GM12875 (cell line): Measurements from ENCODE around the gene SETBP1.

Experiments used
- H3K4me3 ChIP-seq: one replicate; pipeline ENCODE4 v1.5.1; 2011; ENCODE audit warnings: low read depth, low read length, control low read depth
- TF ChIP-seq, protein P1 (sequence below): IDR thresholded peaks from 2 replicates; pipeline ENCODE4 v1.5.1; 2011; ENCODE audit warnings: low read depth, mild to moderate bottlenecking, control low read depth, inconsistent platforms, low read length, moderate library complexity, borderline replicate concordance; ENCODE audit not compliant: insufficient read depth

The SETBP1 gene

DNA sequence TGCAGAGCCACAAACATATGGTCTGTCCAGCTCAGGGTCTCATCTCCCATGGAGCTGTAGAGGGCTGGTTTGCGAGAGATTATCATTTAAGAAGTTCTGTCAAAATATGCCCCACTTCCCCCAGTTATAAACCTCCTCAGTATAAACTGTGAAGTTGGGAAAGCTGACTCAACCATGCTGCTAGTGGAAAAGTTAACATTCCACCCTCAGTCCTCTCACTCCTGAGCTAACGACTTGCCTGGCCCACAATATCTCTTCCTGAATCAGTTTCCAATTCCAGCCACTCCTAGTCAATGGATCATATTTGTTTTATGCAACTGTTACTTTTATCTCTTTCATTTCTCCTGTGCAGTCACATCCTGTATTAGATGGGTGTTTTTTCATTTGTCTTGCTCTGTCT lies 326.2 kb downstream of the SETBP1 start:
- TF ChIP-seq, protein P1, sequence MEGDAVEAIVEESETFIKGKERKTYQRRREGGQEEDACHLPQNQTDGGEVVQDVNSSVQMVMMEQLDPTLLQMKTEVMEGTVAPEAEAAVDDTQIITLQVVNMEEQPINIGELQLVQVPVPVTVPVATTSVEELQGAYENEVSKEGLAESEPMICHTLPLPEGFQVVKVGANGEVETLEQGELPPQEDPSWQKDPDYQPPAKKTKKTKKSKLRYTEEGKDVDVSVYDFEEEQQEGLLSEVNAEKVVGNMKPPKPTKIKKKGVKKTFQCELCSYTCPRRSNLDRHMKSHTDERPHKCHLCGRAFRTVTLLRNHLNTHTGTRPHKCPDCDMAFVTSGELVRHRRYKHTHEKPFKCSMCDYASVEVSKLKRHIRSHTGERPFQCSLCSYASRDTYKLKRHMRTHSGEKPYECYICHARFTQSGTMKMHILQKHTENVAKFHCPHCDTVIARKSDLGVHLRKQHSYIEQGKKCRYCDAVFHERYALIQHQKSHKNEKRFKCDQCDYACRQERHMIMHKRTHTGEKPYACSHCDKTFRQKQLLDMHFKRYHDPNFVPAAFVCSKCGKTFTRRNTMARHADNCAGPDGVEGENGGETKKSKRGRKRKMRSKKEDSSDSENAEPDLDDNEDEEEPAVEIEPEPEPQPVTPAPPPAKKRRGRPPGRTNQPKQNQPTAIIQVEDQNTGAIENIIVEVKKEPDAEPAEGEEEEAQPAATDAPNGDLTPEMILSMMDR, result no peak
- no peak overlapping the region for H3K4me3 ChIP-seq

DNA sequence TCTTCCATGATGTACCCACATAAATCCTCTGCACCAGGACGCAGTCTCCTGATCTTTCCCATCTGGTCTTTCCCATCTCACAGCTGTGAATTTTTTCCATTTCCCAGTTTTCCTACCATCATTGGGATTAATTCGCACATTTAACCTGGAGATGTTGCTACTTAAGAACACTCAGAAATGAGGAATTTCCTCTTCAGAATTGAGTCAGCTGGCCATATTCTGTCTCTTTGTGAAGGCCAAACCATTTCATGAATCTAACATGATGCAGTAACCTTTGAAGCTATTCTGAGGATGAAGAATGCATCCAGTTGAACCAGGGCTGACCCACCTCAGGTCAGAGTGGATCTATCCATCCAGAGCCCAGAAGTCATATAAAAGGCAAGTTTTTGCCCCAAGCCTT lies 326.8 kb downstream of the SETBP1 start:
- TF ChIP-seq, protein P1, result no peak
- no peak overlapping the region for H3K4me3 ChIP-seq

DNA sequence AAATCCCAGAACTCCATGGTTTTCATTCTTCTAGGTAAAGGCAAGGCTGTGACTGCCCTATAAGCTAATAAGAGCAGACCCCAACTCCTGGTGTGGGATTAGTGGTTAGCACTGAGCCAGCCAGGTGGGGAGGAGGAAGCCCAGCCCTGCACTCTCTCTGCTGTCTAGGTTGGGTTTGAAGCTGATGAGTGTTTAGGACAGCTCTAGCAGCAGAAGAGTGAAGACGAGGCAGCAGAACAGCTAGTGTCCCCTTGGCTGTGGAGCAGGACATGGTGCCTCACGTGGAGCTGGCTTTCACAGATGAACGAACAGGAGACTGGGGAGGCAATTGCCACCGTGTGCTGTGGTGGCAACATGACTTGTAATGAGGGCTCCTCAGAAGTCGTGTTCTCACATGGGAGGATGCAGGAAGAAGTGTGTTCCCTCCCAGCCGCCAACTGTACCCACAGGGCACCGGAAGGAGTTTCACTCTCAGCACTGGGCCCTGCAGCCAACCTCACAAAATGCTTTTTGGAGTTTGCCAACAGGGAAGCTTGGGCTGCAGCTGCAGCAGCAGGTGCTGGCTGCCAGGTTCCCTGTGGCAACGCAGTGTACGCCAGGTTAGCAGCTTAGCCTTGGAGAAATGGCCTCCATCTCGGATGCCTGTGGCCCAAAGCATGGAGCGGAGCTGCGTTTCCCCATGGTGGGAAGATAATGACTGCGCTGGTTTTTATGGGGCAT lies 328.2 kb downstream of the SETBP1 start:
- TF ChIP-seq, protein P1, result no peak
- no peak overlapping the region for H3K4me3 ChIP-seq

DNA sequence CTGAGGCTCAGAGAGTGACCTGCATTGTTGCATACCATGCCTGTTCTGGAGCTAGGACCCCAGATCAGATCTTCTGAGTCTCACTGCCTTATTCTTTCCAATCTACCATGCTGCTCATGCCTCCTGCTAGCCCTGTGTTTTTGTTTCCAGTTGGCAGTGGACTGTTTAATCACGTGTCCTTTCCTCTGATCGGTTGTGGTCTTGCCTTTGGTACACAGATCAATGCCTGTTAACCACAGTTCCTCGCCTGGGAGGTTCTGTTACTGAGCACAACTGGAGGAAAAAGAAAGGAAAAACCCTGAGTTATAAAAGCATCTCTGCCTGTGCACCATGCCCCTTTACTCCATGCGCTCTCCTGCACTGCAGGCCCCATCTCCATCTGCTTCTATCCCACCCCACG lies 329.1 kb downstream of the SETBP1 start:
- TF ChIP-seq, protein P1, result no peak
- no peak overlapping the region for H3K4me3 ChIP-seq

- TF ChIP-seq, protein P1, result no peak
- no peak overlapping the region for H3K4me3 ChIP-seq
Observed at GRCh38 chr18:45012286-45012685, 331.6 kb downstream of the SETBP1 start.

DNA sequence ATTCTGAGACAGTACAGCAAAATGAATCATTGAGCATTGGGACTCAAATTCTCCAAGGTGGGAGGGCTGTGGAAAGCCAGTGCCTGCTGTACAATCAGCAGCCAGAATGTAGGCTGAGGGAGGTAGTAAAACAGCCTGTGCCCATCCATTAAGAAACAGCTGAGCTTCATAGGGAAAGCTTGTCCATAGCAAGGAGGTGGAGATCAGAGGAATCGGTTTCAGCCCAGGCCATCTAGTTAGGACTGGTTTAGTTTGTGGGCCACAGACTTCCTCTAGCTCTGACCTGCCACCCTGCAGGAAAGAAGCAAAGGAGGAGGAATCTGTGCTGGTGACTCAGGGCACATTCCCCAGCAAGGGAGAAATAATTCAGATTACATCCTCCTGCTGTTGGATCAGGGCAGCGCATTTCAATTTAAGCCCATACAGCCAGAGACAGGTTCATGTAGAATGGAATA lies 333.4 kb downstream of the SETBP1 start:
- H3K4me3 ChIP-seq, result no peak overlapping the region
- TF ChIP-seq, protein P1, result no peak

GRCh38 chr18:45015788-45016128 lies 335.1 kb downstream of the SETBP1 start:
- TF ChIP-seq, protein P1, result no peak
- H3K4me3 ChIP-seq, result no peak overlapping the region
